ENCODE measurements around the gene PCSK5.

DNA sequence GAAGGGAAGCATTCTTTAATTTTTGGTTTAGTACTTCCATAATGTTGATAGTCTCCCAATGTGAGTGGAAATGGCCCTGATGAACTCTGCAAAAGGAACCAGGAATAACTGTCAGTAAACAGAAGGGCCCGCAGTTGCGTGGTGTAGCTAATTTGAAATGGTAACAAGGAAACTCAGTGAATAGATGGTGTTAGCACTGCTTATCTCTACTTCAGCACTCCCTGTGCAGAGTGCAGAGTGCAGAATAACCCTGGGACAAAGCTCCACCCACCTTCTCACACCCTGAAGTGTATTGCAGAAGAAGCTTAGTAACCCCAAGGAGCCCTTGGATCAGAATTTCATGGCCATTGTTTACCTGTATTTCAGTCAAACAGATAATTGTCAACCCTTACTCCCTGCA is 158.9 kb downstream of the PCSK5 start:
- TF ChIP-seq, protein P1, sequence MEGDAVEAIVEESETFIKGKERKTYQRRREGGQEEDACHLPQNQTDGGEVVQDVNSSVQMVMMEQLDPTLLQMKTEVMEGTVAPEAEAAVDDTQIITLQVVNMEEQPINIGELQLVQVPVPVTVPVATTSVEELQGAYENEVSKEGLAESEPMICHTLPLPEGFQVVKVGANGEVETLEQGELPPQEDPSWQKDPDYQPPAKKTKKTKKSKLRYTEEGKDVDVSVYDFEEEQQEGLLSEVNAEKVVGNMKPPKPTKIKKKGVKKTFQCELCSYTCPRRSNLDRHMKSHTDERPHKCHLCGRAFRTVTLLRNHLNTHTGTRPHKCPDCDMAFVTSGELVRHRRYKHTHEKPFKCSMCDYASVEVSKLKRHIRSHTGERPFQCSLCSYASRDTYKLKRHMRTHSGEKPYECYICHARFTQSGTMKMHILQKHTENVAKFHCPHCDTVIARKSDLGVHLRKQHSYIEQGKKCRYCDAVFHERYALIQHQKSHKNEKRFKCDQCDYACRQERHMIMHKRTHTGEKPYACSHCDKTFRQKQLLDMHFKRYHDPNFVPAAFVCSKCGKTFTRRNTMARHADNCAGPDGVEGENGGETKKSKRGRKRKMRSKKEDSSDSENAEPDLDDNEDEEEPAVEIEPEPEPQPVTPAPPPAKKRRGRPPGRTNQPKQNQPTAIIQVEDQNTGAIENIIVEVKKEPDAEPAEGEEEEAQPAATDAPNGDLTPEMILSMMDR (IDR thresholded peaks at IDR 0.05) = no peak
- peak in 1 of 3 donors; percentile 76 for TF ChIP-seq POLR2AphosphoS5 (IDR thresholded peaks at IDR 0.05)
- no peak for TF ChIP-seq POLR2A (IDR thresholded peaks at IDR 0.05)
- TF ChIP-seq EP300 (IDR thresholded peaks at IDR 0.05) = no peak

Measured in stomach (tissue), 4 donors.